IPS-18c (cell line): ENCODE measurements around the gene C3AR1.
A peak's percentile ranks its signal among the peaks of the same experiment; 100 is the strongest.
"Not testable (repeated sequence)": the region's sequence is repeated elsewhere in the genome, so short reads cannot be mapped to it uniquely, and the experiment has no call there.

Experiments
- H3K4me3 ChIP-seq: 2 replicates; pipeline ENCODE4 v1.7.0; 2013; ENCODE audit warnings: low read depth, mild to moderate bottlenecking, low read length, moderate library complexity; ENCODE audit not compliant: insufficient read depth
- H3K9me3 ChIP-seq: one replicate; pipeline ENCODE4 v1.6.1; 2013; ENCODE audit warnings: mild to moderate bottlenecking, low read length, moderate library complexity; ENCODE audit not compliant: control insufficient read depth, insufficient read depth

The C3AR1 gene

DNA sequence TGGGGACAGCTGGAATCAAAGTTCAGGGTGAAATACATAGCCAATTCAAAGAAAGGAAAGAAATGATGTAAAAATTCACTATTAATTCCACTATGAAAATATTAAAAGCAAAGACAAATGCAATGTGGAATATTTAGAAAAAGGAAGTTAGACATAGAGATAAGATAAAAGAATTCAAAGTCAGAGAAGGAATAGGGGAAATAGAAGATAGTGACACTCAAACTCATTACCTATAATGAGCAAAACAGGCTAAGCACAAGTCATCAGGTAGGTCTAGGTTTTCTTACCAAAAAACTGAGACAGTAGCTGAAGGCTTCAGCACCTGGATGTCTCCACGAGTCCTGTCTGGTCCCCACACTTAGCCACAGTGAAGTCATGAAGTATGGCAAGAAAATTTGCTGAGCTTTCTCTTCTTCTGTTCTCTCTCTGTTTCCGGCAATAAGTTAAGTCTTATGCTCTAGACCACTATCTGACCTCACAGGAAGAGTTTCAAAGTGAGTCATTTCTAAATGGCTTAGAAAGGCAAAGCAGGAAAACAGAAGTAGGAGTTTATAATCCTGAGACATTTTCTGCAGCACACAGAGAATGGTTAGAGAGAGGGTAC lies at the start of gene C3AR1:
C3AR1 (minus strand) TSS at position 369 of the 604 bp plus-strand sequence. CDS start 6,174 bp downstream, outside the sequence.
- no peaks in the 10 kb centered on the region for H3K9me3 ChIP-seq
- H3K4me3 ChIP-seq = no peak within 1 kb of the TSS

DNA sequence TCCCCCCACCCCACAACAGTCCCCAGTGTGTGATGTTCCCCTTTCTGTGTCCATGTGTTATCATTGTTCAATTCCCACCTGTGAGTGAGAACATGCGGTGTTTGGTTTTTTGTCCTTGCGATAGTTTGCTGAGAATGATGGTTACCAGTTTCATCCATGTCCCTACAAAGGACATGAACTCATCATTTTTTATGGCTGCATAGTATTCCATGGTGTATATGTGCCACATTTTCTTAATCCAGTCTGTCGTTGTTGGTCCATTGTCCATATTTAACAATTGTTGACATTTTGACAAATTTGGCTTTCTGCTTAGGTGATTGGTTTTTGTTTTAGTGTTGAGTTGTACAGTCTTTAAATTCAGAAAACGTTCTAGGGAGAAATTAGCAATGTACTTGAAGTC lies 47.0 kb upstream of the C3AR1 start:
- not testable (repeated sequence) for H3K9me3 ChIP-seq, H3K4me3 ChIP-seq

DNA sequence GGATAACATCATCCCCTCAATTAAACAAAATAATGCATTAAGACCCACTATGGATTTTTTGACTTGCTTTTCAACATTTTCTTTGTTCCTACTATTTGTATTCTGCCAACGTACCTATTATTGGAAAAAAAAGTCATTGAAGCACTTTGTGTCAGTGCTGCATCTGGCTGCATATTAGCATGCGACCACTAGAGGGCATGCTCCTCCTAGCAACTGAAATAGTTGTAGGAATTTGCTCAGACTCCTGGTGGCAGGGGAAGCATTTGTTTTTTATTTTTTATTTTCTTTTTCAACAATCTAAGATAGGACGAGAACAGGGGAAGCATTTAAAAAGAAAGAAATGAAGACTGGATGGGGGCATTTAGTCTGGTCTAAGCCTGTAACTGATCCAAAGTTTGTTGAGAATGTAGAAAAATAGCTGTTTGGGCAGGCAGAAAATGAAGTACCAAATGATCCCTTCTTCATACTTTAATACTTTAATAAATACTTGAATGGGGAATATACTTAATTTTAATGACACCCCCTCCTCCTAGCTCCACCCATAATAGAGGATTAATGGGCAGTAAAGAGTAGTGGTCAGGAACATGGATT lies 42.7 kb upstream of the C3AR1 start:
- H3K9me3 ChIP-seq = no peaks in the 10 kb centered on the region
- H3K4me3 ChIP-seq = no peak overlapping the region

DNA sequence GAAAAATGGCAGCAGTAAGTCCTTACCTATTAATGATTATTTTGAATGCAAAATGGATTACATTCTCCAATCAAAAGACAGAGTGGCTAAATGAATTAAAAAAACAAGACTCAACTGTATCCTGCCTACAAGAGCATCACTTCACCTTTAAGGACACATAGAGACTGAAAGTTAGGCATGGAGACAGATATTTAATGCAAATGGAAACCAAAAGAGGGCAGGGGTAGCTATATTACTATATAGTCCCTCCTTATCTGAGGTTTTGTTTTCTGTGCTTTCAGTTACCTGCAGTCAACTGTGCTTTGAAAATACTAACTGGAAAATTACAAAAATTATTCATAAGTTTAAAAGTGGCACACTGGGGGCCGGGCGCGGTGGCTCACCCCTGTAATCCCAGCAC lies 33.1 kb upstream of the C3AR1 start:
- no peaks in the 10 kb centered on the region for H3K9me3 ChIP-seq
- H3K4me3 ChIP-seq = no peak overlapping the region

DNA sequence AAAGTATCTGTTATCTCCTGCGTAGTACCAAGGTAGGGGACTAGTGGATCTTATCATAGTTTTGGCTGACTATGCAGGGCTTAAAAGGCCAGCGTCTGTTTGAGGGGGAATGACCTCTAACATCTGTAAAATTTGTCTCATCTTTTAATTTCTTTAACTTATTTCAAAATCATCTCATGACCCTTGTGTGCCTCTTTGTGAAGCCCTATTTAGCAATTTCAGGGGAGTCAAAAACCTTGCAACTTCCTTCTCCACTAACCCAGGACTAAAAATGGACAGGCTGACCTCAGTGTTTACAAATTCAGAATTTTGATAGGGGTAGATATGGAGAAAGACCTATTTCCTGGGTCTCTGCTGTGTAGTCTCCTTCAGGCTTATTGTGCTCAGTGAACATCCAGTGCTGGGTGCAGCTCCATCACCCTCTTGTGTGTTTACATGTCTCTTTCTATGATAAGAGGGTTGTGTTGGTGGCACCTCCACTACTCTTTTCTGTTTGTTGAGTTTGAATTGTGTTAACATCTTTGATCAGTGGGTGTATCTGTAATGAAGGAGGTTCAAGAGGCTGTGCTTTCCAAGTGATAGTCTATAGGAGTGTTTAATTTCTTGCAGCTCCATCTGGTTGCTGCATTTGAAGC lies 30.2 kb upstream of the C3AR1 start:
- H3K9me3 ChIP-seq = no peaks in the 10 kb centered on the region
- H3K4me3 ChIP-seq = no peak overlapping the region

DNA sequence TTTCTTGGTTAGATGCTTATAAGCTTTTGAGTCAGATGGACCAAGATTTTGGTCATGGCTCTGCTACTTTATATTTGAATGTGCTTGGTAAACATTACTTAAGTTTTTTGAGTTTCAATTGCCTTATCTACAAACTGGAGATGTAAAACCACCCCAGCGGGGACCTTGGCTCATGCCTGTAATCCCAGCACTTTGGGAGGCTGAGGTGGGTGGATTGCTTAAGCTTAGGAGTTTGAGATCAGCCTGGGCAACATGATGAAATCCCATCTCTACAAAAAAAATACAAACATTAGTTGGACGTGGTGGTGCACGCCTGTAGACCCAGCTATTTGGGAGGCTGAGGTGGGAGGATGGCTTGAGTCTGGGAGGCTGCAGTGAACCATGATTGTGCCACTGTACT lies 27.1 kb upstream of the C3AR1 start:
- Histone ChIP-seq H3K4me3 (no peak overlapping the region), H3K9me3 (no peaks in the 10 kb centered on the region)

DNA sequence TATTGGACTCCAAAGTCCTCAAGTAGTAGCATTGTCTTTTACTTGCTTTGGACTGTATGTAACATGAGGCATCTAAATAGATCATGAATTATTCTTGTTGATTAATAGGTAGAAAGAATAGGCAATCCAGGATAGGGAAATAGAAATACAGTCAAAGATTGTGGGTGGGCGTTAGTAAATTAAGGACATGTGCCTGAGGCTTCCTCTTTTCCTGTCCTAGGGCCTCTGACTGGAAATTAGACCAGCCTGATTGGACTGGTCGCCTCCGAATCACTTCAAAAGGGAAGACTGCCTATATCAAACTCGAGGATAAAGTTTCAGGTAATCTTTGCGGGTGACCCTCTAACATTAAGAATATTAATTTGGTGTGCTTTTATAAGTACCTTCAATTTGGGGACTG lies 23.6 kb upstream of the C3AR1 start:
- H3K4me3 ChIP-seq = no peak overlapping the region
- no peaks in the 10 kb centered on the region for H3K9me3 ChIP-seq

DNA sequence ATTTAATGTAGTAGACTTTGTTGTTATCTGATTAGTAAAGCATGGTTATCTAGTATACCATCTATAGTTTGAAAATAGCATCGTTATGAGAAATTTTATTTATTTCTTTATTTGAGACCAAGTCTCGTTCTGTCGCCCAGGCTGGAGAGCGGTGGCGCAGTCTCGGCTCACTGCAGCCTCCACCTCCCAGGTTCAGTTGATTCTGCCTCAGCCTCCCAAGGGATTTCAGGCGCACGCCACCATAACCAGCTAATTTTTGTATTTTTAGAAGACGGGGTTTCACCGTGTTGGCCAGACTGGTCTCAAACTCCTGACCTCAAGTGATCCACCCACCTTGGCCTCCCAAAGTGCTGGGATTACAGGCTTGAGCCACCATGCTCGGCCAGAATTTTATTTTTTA lies 23.1 kb upstream of the C3AR1 start:
- not testable (repeated sequence) for H3K4me3 ChIP-seq, H3K9me3 ChIP-seq

DNA sequence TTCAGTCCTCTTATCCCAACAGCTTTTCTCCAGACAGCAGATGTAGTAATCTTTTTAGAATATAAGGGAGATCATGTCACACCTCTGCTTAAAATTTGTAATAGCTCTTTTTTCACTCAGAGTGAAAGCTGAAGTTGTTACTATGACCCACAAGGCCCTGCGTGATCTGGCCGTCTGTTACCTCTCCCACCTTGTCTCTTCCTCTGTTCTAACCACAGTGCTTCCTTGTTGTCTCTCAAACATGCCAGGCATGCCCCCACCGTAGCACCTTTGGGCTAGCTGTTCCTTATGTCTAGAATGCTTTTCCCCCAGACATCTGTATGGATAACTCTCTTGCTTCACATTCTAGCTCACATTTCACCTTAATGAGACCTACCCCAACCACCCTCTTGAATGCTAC lies 22.4 kb upstream of the C3AR1 start:
- H3K9me3 ChIP-seq = no peaks in the 10 kb centered on the region
- no peak overlapping the region for H3K4me3 ChIP-seq

DNA sequence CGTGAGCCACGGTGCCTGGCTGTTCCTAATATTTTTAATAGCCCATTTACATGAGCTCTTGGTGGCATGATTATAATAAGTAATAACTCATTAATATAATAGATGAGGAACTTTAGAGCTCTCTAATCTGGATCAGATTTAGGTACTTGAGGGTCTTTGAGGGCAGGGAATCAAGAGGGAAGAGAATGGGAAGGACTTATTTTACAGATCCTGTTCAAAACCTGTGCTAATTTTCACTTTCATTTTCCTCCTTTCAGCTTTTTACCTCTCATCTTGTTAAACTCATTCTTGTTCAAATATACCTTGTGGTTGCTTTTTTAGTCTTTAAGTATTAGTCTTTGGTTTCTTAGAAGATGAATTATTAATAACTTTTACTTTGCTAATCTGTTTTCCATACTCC lies 21.5 kb upstream of the C3AR1 start:
- Histone ChIP-seq H3K4me3 (no peak overlapping the region), H3K9me3 (no peaks in the 10 kb centered on the region)

DNA sequence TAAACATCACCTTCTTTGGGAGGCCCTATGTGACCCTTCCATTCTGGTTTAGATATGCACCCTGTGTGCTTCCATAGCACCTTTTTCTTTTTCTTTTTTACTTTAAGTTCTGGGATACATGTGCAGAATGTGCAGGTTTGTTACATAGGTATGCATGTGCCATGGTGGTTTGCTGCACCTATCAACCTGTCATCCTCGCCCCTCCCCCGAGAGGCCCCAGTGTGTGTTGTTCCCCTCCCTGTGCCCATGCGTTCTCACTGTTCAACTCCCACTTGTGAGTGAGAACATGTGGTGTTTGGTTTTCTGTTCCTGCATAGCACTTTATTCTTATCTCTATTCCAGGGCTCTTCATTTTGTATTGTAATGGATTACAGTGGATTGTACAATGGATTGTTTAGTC lies 18.2 kb upstream of the C3AR1 start:
- not testable (repeated sequence) for H3K4me3 ChIP-seq, H3K9me3 ChIP-seq

DNA sequence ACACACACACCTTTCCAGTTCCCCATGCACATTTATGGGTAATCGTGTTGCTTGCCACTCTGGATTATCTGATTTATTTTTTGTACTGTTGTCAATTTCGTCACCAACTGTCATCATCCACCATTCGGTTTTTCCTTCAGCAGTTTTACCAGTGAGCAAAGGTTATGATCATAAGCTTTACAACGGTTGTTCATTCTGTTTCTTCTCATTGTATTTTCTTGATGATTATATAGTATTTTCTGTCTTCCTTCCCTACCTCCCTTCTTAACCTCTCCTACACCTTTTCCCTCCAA lies 16.6 kb upstream of the C3AR1 start:
- Histone ChIP-seq H3K4me3 (peak overlapping the region; percentile 86), H3K9me3 (no peaks in the 10 kb centered on the region)

DNA sequence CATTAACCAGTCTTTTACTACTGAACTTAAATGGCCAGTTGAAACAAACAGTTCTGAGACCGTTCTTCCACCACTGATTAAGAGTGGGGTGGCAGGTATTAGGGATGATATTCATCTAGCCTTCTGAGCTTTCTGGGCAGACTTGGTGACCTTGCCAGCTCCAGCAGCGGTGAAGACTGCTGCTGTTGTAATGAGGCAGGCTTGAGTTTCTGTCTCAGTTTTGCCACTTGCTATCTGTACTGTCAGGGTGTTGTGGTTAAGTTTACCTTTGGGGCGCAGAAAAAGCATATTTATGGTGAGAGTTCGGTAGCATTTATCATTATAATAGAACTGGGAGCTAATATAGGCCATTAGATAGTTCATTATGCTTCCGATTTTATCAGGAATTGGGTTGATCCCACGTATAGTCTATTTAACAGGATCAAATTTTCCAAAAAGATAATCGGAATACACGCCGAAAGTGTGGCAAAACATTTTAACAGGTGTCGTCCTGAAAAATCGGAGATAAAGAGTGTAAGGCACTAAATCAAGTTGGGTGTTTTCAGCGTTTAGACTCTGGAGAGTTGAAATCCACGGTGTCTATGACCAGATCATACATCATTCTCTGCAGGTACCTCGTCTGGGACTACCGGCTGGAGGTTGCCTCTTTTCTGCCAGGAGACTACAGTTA lies 15.2 kb upstream of the C3AR1 start:
- no peaks in the 10 kb centered on the region for H3K9me3 ChIP-seq
- peak overlapping the region; percentile 86 for H3K4me3 ChIP-seq

DNA sequence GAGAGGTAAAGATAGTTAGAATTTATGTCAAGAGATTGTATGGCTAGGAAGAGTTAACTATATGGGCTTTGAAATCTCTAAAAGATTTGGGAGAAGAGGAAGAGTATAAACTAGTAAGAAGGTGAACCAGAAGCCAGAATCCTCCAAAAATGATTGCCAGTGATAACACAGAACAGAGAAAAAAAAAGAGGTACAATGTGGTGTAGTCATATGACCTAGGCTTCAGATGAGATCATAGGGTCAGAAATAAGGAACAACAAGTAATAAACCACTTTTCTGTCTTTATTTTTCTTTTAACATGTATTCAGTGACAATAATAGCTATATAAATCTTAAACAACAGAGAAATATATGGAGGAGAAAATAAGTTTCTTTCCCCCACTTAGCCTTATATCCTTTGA lies 14.0 kb upstream of the C3AR1 start:
- H3K9me3 ChIP-seq = no peaks in the 10 kb centered on the region
- no peak overlapping the region for H3K4me3 ChIP-seq

DNA sequence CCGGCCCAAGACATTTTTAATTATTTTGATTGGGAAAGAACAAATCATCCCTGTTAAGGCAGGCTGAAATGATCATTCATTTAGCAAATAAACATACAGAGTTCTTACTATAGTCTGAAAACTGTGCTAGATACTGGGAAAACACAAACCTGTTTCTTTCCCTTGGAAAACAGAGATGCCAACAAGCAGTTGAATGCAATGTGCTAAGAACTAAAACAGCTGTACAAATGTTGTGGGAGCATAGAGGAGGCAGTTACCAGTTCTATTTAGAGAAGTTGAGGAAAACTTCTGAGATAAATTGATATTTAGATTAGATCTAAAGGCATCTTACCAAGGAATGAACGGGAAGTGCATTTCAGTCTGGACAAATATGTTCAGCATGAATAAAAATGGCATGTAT lies 12.8 kb upstream of the C3AR1 start:
- no peaks in the 10 kb centered on the region for H3K9me3 ChIP-seq
- no peak overlapping the region for H3K4me3 ChIP-seq

DNA sequence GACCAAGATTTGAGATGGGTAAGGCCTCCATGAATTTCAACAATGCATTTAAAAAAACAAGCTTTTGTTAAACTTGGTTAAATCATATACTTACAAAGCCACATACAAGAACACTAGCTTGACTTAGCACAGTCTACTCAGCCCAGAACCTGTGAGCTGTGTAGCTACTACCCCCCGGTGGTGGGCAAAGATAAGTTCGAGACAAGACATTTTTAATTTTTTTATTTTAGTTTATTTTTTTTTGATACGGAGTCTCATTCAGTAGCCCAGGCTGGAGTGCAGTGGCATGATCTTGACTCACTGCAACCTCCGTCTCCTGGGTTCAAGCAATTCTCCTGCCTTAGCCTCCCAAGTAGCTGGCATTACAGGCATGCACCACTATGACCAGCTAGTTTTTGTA lies 12.2 kb upstream of the C3AR1 start:
- Histone ChIP-seq H3K9me3 (no peaks in the 10 kb centered on the region), H3K4me3 (no peak overlapping the region)

DNA sequence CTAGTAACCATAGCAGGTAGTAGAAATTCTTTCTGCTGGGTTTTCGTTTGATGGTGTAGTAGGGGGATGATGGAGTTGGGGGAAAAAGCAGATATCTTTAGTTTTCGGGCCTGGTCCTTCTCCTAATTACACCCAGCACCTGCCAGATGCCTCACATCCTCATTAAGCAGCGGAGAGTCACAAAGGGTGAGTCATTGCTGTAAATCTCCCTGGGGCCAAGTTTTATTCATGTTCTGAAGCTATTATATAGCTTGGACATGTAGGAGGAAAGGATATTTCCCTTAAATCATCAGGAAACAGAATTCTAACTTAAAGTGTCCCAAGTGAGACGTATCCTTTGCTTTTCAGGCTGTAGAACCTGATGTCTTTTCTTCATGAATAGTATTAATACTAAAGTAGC lies 11.0 kb upstream of the C3AR1 start:
- no peak overlapping the region for H3K4me3 ChIP-seq
- no peaks in the 10 kb centered on the region for H3K9me3 ChIP-seq

DNA sequence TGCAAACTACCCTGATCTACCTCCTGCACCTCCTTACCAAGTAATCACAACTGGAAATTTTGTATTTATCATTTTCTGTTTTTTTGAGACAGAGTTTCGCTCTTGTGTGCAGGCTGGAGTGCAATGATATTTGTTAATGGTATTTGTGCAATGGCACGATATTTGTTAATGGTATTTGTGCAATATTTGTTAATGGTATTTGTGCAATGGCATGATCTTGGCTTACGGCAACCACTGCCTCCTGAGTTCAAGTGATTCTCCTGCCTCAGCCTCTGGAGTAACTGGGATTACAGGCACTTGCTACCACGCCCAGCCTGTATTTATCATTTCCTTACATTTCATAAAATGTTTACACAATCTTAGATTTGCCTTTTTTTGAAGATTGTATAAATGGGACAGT lies 10.2 kb upstream of the C3AR1 start:
- Histone ChIP-seq H3K4me3 (no peak overlapping the region), H3K9me3 (no peaks in the 10 kb centered on the region)
